ENCODE data around the gene NDUFAF5. TPM values are rescaled to one million over a fixed set of nuclear protein-coding genes. Genes with fewer than 3 reads are reported as not detected.

The NDUFAF5 gene
- total and polyA plus RNA-seq, 8 donors: 6.6 to 21.9 (median 9.9) TPM

GRCh38 chr20:13858871-13859270 is 74.0 kb downstream of the NDUFAF5 start:
- no peaks in the 10 kb centered on the region for H3K9me3 ChIP-seq
- H3K4me3 ChIP-seq: no peak overlapping the region
- intact Hi-C loops (cut with DNase I): no loop called here
- H3K36me3 ChIP-seq: no peaks in the 10 kb centered on the region
- no peak overlapping the region for H3K27ac ChIP-seq
- H3K27me3 ChIP-seq: no peaks in the 10 kb centered on the region
- no peaks in the 10 kb centered on the region for H3K4me1 ChIP-seq
- no peak for FAIRE-seq
- no peak for TF ChIP-seq CTCF (IDR thresholded peaks at IDR 0.05)
- DNase-seq: no peak
- no peak for ATAC-seq

GRCh38 chr20:13862245-13862644 is 77.4 kb downstream of the NDUFAF5 start:
- ATAC-seq: no peak
- Histone ChIP-seq H3K36me3 (no peaks in the 10 kb centered on the region), H3K27me3 (no peaks in the 10 kb centered on the region), H3K4me3 (no peak overlapping the region), H3K9me3 (no peaks in the 10 kb centered on the region), H3K27ac (no peak overlapping the region), H3K4me1 (no peaks in the 10 kb centered on the region)
- intact Hi-C loops (cut with DNase I): no loop called here
- WGBS, 2 donors: 82 to 85% methylated on average over 2 of the region's 2 CpGs
- DNase-seq: no peak
- TF ChIP-seq CTCF (IDR thresholded peaks at IDR 0.05): no peak
- no peak for FAIRE-seq

- 52 to 69% methylated on average over 1 of the region's 1 CpG for WGBS, 2 donors
- no peaks in the 10 kb centered on the region for H3K9me3 ChIP-seq
- H3K4me1 ChIP-seq: no peaks in the 10 kb centered on the region
- no peak for DNase-seq
- TF ChIP-seq CTCF (IDR thresholded peaks at IDR 0.05): no peak
- no peak for ATAC-seq
- H3K36me3 ChIP-seq: no peaks in the 10 kb centered on the region
- no peak for FAIRE-seq
- intact Hi-C loops (cut with DNase I): no loop called here
- no peak overlapping the region for H3K4me3 ChIP-seq
- H3K27me3 ChIP-seq: no peaks in the 10 kb centered on the region
- no peak overlapping the region for H3K27ac ChIP-seq
These were observed 78.4 kb downstream of the NDUFAF5 start for GRCh38 chr20:13863244-13863643.

GRCh38 chr20:13865156-13865555 is 80.3 kb downstream of the NDUFAF5 start:
- no peak for DNase-seq
- TF ChIP-seq CTCF (IDR thresholded peaks at IDR 0.05): no peak
- 66 to 74% methylated on average over 2 of the region's 2 CpGs for WGBS, 2 donors
- Histone ChIP-seq H3K9me3 (no peaks in the 10 kb centered on the region), H3K4me3 (no peak overlapping the region), H3K27ac (no peak overlapping the region), H3K4me1 (no peaks in the 10 kb centered on the region), H3K27me3 (no peaks in the 10 kb centered on the region), H3K36me3 (no peaks in the 10 kb centered on the region)
- ATAC-seq: no peak
- intact Hi-C loops (cut with DNase I): no loop called here
- FAIRE-seq: no peak

- Histone ChIP-seq H3K4me1 (no peaks in the 10 kb centered on the region), H3K4me3 (no peak overlapping the region), H3K27ac (no peak overlapping the region), H3K9me3 (no peaks in the 10 kb centered on the region), H3K36me3 (no peaks in the 10 kb centered on the region), H3K27me3 (no peaks in the 10 kb centered on the region)
- TF ChIP-seq CTCF (IDR thresholded peaks at IDR 0.05): no peak
- WGBS, 2 donors: 29 to 42% methylated on average over 5 of the region's 5 CpGs
- peak in 3 of 4 donors; percentile 35 to 52 (median 38) for ATAC-seq
- no peak for FAIRE-seq
- no peak for DNase-seq
- intact Hi-C loops (cut with DNase I): no loop called here
These were observed 81.0 kb downstream of the NDUFAF5 start for GRCh38 chr20:13865791-13866351.

Data from pancreas (tissue), 10 donors.